ENCODE data around the gene NTN3.
"Not testable (repeated sequence)": the region's sequence is repeated elsewhere in the genome, so short reads cannot be mapped to it uniquely, and the experiment has no call there.

DNA sequence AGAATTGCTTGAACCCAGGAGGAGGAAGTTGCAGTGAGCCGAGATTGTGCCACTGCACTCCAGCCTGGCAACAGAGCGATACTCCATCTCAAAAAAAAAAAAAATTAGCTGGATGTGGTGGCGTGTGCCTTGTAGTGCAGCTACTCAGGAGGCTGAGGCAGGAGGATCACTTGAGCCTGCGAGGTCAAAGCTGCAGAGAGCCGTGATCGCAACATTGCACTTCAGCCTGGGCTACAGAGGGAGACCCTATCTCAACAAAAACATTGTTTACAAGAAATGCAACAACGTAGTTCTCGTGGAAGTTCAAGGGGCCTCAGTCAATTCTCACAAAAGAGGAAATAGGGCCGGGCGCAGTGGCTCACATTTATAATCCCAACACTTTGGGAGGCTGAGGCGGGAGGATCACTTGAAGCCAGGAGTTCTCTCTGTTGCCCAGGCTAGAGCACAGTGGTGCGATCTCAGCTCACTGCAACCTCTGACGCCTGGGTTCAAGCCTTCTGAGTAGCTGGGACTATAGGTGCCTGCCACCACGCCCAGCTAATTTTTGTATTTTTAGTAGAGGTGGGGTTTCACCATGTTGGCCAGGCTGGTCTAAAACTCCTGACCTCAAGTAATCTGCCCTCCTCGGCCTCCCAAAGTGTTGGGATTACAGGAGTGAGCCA, 29.8 kb upstream of the NTN3 start:
- TF ChIP-seq, protein P1, sequence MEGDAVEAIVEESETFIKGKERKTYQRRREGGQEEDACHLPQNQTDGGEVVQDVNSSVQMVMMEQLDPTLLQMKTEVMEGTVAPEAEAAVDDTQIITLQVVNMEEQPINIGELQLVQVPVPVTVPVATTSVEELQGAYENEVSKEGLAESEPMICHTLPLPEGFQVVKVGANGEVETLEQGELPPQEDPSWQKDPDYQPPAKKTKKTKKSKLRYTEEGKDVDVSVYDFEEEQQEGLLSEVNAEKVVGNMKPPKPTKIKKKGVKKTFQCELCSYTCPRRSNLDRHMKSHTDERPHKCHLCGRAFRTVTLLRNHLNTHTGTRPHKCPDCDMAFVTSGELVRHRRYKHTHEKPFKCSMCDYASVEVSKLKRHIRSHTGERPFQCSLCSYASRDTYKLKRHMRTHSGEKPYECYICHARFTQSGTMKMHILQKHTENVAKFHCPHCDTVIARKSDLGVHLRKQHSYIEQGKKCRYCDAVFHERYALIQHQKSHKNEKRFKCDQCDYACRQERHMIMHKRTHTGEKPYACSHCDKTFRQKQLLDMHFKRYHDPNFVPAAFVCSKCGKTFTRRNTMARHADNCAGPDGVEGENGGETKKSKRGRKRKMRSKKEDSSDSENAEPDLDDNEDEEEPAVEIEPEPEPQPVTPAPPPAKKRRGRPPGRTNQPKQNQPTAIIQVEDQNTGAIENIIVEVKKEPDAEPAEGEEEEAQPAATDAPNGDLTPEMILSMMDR (IDR thresholded peaks at IDR 0.05; ENCODE audit: poor library complexity) = not testable (repeated sequence)
- not testable (repeated sequence) for TF ChIP-seq EZH2phosphoT487 (IDR thresholded peaks at IDR 0.05; ENCODE audit: low read depth, severe bottlenecking, unreplicated experiment); EZH2 (IDR thresholded peaks at IDR 0.05; ENCODE audit: borderline replicate concordance)

Measured in hepatocyte (in vitro differentiated cells).